ENCODE results near the gene UBE2I. TPM values are rescaled to one million over a fixed set of nuclear protein-coding genes. Genes with fewer than 3 reads are reported as not detected.

The UBE2I gene
- total and polyA plus RNA-seq, 3 experiments from 2014 or later: 101 to 257 (median 238) TPM

DNA sequence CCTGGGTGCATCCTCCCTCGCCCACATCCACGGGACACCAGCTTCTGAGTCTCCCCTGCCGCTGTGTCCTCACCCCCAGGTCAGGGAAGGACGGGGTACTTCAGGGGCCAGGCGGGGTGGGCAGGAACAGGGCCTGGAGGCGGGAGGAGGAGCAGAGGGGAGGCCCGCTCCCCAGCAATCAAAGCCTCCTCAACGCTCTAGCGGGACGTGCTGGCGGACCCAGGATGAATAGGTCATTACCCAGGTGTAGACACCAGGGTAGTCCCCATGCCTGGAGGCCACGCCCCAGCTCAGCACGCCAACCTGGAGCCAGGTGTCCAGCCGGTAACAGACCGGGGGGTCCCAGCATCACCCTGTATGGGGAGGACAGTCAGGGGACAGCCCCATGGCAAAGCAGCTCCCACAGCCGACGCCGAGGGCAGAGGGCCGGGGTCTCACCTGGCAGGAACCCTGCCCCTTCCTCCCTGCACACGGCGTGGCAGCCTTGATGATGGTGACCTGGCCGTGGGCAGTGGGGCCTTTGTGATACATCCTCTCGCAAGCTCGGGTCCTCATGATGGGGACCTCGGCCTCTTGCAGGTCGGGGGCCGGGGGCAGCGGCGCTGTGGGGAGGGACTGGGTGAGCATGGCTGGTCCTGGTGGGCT lies 29.4 kb upstream of the UBE2I start:
- no peak overlapping the region for H3K4me3 ChIP-seq (ENCODE audit: low read length)
- peaks cover 4% of the 10 kb centered on the region for H3K27me3 ChIP-seq (ENCODE audit: insufficient read depth, low read length, poor library complexity, severe bottlenecking)
- H3K27ac Mint-ChIP-seq: no peak overlapping the region
- H3K4me1 ChIP-seq (ENCODE audit: insufficient read depth, low read length): no peaks in the 10 kb centered on the region
- H3K9me3 ChIP-seq (ENCODE audit: low read length): no peaks in the 10 kb centered on the region
- H3K27ac ChIP-seq (ENCODE audit: low read depth, low read length): no peak overlapping the region
- no peaks in the 10 kb centered on the region for H3K36me3 ChIP-seq (ENCODE audit: insufficient read depth, low read length)
- POLR2A ChIA-PET: no interaction called here
- H3K27me3 Mint-ChIP-seq: peaks cover 3 to 15% of the 10 kb centered on the region in 2 donors
- peaks cover 0 to 2% (median 0%) of the 10 kb centered on the region in 5 donors for H3K9me3 Mint-ChIP-seq
- no peaks in the 10 kb centered on the region for H3K36me3 Mint-ChIP-seq
- CTCF ChIA-PET: no interaction called here
- no peak for DNase-seq
- H3K4me1 Mint-ChIP-seq: no peaks in the 10 kb centered on the region
- no peak overlapping the region for H3K4me3 Mint-ChIP-seq

DNA sequence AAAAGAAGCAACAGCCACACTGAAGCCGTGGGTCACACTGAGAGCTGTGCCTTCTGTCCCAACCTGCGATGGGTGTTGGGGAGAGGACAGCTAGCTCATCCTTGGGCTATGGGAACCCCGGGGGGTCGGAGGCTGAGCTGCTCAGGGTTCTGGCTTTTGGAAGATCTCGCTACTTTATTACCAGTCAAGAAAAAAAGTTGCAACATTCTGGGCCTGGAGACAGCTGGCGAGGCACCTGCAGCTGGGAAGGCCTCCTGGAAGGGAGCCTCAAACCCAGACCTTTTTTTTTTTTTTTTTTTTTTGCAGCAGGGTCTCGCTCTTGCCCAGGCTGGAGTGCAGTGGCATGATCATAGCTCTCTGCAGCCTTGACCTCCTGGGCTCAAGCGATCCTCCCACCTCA lies 28.7 kb upstream of the UBE2I start:
- Histone ChIP-seq H3K27ac (ENCODE audit: low read depth, low read length) (no peak overlapping the region), H3K4me1 (ENCODE audit: insufficient read depth, low read length) (no peaks in the 10 kb centered on the region), H3K4me3 (ENCODE audit: low read length) (no peak overlapping the region), H3K9me3 (ENCODE audit: low read length) (no peaks in the 10 kb centered on the region), H3K27me3 (ENCODE audit: insufficient read depth, low read length, poor library complexity, severe bottlenecking) (peaks cover 4% of the 10 kb centered on the region), H3K36me3 (ENCODE audit: insufficient read depth, low read length) (no peaks in the 10 kb centered on the region)
- Mint-ChIP-seq H3K4me3 (no peak overlapping the region), H3K9me3 (peaks cover 0 to 2% (median 0%) of the 10 kb centered on the region in 5 donors), H3K27me3 (peaks cover 2 to 10% of the 10 kb centered on the region in 2 donors), H3K27ac (peak overlapping the region in 1 of 8 donors; percentile 26), H3K36me3 (no peaks in the 10 kb centered on the region), H3K4me1 (no peaks in the 10 kb centered on the region)
- POLR2A ChIA-PET: no interaction called here
- CTCF ChIA-PET: no interaction called here
- DNase-seq: no peak

DNA sequence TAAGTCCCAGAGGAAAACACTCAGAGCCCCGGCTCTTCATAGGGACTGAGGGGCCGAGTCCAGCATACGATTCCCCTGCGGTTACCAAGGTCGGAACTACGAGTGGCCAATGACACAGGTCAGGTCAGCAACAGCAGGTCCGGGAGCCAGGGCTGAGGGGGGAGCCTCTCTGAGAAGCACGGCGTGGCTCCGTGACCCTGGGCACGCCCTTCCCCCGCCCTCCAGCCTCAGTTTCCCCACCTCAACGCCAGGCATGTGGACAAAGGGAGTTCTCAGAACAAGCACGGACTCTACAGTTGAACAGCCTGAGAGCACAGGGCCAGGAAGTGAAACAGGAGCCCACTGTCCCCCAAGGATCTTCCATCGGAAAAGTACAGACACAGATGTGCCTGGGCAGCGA lies 27.9 kb upstream of the UBE2I start:
- no peaks in the 10 kb centered on the region for H3K4me1 ChIP-seq (ENCODE audit: insufficient read depth, low read length)
- no peak for DNase-seq
- Mint-ChIP-seq H3K36me3 (no peaks in the 10 kb centered on the region), H3K9me3 (peaks cover 0 to 2% (median 0%) of the 10 kb centered on the region in 5 donors), H3K27ac (no peak overlapping the region), H3K4me3 (no peak overlapping the region), H3K4me1 (no peaks in the 10 kb centered on the region), H3K27me3 (peaks cover 0 to 10% of the 10 kb centered on the region in 2 donors)
- no peaks in the 10 kb centered on the region for H3K36me3 ChIP-seq (ENCODE audit: insufficient read depth, low read length)
- H3K27ac ChIP-seq (ENCODE audit: low read depth, low read length): no peak overlapping the region
- H3K9me3 ChIP-seq (ENCODE audit: low read length): no peaks in the 10 kb centered on the region
- H3K4me3 ChIP-seq (ENCODE audit: low read length): no peak overlapping the region
- H3K27me3 ChIP-seq (ENCODE audit: insufficient read depth, low read length, poor library complexity, severe bottlenecking): peaks cover 4% of the 10 kb centered on the region
- CTCF ChIA-PET: no interaction called here
- POLR2A ChIA-PET: no interaction called here

DNA sequence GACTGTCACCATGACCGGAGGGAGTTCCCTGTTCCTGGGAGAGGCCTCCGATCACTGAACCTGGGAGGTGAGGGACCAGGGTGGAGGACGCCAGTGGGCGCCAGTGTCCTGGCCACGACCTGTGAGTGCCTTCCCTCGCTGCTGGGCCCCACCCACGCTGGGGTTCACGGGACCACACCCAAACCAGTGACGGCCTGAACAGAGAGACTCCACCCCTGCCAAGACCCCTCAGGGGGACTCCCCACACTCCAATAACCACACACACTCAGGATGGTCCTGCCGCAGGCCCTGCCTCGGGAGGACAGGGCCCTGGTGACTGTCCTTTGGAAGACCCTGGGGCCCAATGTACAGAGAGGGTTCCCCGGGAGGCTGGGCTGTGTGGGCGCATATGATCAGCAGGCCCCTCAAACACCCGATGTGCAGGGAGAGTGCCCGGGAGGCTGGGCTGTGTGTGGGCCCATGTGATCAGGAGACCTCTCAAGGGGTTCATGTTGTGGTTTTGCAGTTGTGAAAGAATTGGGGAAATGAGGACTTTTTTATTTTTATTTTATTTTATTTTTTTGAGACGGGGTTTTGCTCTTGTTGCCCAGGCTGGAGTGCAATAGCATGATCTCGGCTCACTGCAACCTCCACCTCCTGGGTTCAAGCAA lies 27.0 kb upstream of the UBE2I start:
- Mint-ChIP-seq H3K4me3 (no peak overlapping the region), H3K27me3 (peaks cover 0 to 11% of the 10 kb centered on the region in 2 donors), H3K9me3 (peaks cover 0 to 2% (median 0%) of the 10 kb centered on the region in 5 donors), H3K4me1 (no peaks in the 10 kb centered on the region), H3K36me3 (no peaks in the 10 kb centered on the region), H3K27ac (no peak overlapping the region)
- H3K4me1 ChIP-seq (ENCODE audit: insufficient read depth, low read length): no peaks in the 10 kb centered on the region
- CTCF ChIA-PET: no interaction called here
- peaks cover 4% of the 10 kb centered on the region for H3K27me3 ChIP-seq (ENCODE audit: insufficient read depth, low read length, poor library complexity, severe bottlenecking)
- no peak overlapping the region for H3K27ac ChIP-seq (ENCODE audit: low read depth, low read length)
- no peaks in the 10 kb centered on the region for H3K9me3 ChIP-seq (ENCODE audit: low read length)
- H3K36me3 ChIP-seq (ENCODE audit: insufficient read depth, low read length): no peaks in the 10 kb centered on the region
- no peak for DNase-seq
- H3K4me3 ChIP-seq (ENCODE audit: low read length): no peak overlapping the region
- POLR2A ChIA-PET: no interaction called here

DNA sequence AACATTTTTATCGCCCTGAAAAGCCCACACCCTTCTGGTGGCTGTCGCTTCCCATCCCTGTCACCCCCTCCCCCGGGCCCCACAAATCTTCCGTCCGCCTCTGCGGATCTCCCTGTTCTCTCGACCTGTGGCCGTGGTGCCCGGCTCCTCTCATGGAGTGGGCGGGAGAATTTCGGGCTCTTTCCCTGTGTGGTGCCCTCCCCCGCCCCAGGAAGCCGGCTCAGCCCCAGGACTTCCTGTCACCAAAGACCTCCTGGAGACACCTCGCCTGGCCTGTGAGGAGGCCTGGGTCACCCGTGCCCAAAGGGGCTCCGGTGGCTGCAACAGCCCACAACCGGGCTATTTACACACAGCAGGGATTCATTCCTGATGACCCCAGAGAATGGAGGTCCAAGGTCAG lies 26.1 kb upstream of the UBE2I start:
- Histone ChIP-seq H3K36me3 (ENCODE audit: insufficient read depth, low read length) (no peaks in the 10 kb centered on the region), H3K4me1 (ENCODE audit: insufficient read depth, low read length) (no peaks in the 10 kb centered on the region), H3K9me3 (ENCODE audit: low read length) (no peaks in the 10 kb centered on the region), H3K4me3 (ENCODE audit: low read length) (no peak overlapping the region), H3K27ac (ENCODE audit: low read depth, low read length) (no peak overlapping the region), H3K27me3 (ENCODE audit: insufficient read depth, low read length, poor library complexity, severe bottlenecking) (peaks cover 3% of the 10 kb centered on the region)
- ChIA-PET CTCF (no interaction called here), POLR2A (no interaction called here)
- Mint-ChIP-seq H3K9me3 (no peaks in the 10 kb centered on the region), H3K4me1 (no peaks in the 10 kb centered on the region), H3K4me3 (no peak overlapping the region), H3K36me3 (no peaks in the 10 kb centered on the region), H3K27me3 (peaks cover 7 to 14% of the 10 kb centered on the region in 2 donors), H3K27ac (no peak overlapping the region)
- no peak for DNase-seq

DNA sequence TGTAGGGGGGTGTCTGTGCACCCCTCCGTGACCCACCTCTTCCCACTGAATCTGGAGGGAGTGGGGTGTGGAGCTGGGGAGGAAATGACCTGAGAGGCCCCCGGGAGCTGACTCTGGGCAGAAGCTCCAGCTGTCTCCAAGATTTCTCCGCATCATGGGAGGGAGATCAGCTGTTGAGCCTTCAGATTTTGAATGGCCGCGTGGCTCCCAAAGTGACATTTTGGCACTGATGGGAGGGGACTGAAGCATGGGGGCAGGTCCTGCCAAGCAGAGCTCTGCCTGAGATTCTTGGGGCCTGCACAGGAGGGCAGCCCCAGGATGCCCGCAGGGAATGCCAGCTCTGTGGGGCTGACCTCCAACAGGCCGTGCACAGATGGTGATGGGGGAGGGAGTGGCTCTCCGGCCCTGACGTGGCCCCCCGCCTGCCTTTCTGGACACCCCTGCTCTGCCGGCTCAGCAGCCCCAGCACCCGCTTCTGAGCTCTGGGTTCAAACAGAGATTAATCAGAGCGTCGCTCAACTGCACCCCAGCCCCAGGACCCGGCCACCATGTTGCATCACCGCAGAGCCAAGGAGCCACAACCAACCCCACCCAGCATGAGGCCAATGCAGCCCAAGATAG lies 25.3 kb upstream of the UBE2I start:
- no peaks in the 10 kb centered on the region for H3K4me1 Mint-ChIP-seq
- DNase-seq: no peak
- no peak overlapping the region for H3K27ac ChIP-seq (ENCODE audit: low read depth, low read length)
- no peak overlapping the region for H3K4me3 Mint-ChIP-seq
- POLR2A ChIA-PET: no interaction called here
- no peaks in the 10 kb centered on the region for H3K36me3 ChIP-seq (ENCODE audit: insufficient read depth, low read length)
- no peaks in the 10 kb centered on the region for H3K9me3 ChIP-seq (ENCODE audit: low read length)
- CTCF ChIA-PET: no interaction called here
- no peaks in the 10 kb centered on the region for H3K36me3 Mint-ChIP-seq
- H3K27me3 ChIP-seq (ENCODE audit: insufficient read depth, low read length, poor library complexity, severe bottlenecking): peaks cover 3% of the 10 kb centered on the region
- H3K9me3 Mint-ChIP-seq: no peaks in the 10 kb centered on the region
- no peaks in the 10 kb centered on the region for H3K4me1 ChIP-seq (ENCODE audit: insufficient read depth, low read length)
- peaks cover 8 to 19% of the 10 kb centered on the region in 2 donors for H3K27me3 Mint-ChIP-seq
- H3K4me3 ChIP-seq (ENCODE audit: low read length): no peak overlapping the region
- H3K27ac Mint-ChIP-seq: no peak overlapping the region

DNA sequence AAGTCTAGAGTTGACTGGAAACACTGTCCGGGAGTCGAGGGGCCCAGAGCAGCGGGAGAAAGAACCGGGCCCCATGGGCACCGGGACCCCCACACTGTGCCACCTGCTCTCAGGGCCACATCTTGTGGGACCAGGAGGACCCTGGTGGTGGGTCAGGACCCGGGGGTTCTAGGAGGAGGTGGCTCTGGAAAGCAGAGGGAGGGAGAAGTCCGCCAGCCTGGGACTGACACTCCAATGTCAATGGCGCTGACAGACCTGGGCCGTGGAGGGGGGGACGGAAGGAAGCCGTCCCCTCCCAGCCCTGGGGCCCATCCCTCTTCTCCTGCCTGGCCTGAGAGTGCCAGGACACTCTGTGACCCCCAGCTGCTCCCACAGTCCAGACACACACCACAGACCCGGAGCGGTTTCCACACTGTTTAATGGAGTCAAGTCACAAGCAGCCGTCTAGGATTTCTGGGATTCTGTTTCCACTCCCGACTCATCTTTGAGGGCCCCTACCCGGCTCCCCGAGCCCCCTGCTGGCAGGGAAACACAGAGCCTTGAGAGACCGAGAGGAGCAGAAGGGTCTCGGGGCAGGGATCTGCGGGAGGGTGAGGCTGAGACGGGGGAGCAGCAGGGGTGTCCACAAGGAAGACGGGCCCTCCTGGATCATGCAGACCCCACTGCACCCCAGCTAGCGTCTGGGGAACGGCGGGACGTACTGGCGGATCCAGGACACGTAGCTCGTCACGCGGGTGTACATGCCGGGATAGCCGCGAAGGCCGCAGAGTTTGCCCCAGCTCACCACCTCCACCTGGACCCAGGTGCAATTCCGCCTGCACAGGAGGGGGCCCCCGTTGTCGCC lies 23.5 kb upstream of the UBE2I start:
- H3K4me1 ChIP-seq (ENCODE audit: insufficient read depth, low read length): no peaks in the 10 kb centered on the region
- DNase-seq: no peak
- no peaks in the 10 kb centered on the region for H3K36me3 ChIP-seq (ENCODE audit: insufficient read depth, low read length)
- no peak overlapping the region for H3K27ac ChIP-seq (ENCODE audit: low read depth, low read length)
- Mint-ChIP-seq H3K36me3 (no peaks in the 10 kb centered on the region), H3K27me3 (peaks cover 18 to 29% of the 10 kb centered on the region in 2 donors), H3K27ac (no peak overlapping the region), H3K9me3 (no peaks in the 10 kb centered on the region), H3K4me3 (no peak overlapping the region), H3K4me1 (peaks cover 0 to 3% (median 0%) of the 10 kb centered on the region in 3 donors)
- H3K4me3 ChIP-seq (ENCODE audit: low read length): no peak overlapping the region
- CTCF ChIA-PET: no interaction called here
- peaks cover 8% of the 10 kb centered on the region for H3K27me3 ChIP-seq (ENCODE audit: insufficient read depth, low read length, poor library complexity, severe bottlenecking)
- POLR2A ChIA-PET: no interaction called here
- no peaks in the 10 kb centered on the region for H3K9me3 ChIP-seq (ENCODE audit: low read length)

All from CD8-positive, alpha-beta memory T cell (primary cell).